Hepatocyte (in vitro differentiated cells): ENCODE data around the gene ANO6. TPM values are rescaled to one million over a fixed set of nuclear protein-coding genes. Genes with fewer than 3 reads are reported as not detected.

Experiments
- DNase-seq: peaks from one replicate; pipeline ENCODE4 v3.0.0-alpha.2; 2016; ENCODE audit warnings: low spot score
- H2AFZ ChIP-seq: fragments of 200-600 bp; sonication (generic); 2 replicates; pipeline ENCODE4 v1.6.0; 2016; ENCODE audit warnings: antibody characterized with exemption, mild to moderate bottlenecking
- H3K27ac ChIP-seq: fragments of 200-600 bp; sonication (generic); 2 replicates; pipeline ENCODE4 v1.5.1; 2016; ENCODE audit warnings: mild to moderate bottlenecking
- H3K27me3 ChIP-seq: fragments of 200-600 bp; sonication (generic); 2 replicates; pipeline ENCODE4 v1.6.1; 2016
- H3K36me3 ChIP-seq: fragments of 200-600 bp; sonication (generic); replicated peaks from 2 replicates; pipeline ENCODE4 v1.5.1; 2016; ENCODE audit warnings: low read depth; ENCODE audit not compliant: insufficient read depth
- H3K4me1 ChIP-seq: fragments of 200-600 bp; sonication (generic); 2 replicates; pipeline ENCODE4 v1.5.1; 2016; ENCODE audit warnings: mild to moderate bottlenecking, moderate library complexity; ENCODE audit not compliant: insufficient read depth
- H3K4me2 ChIP-seq: fragments of 200-600 bp; sonication (generic); 2 replicates; pipeline ENCODE4 v1.6.0; 2016
- H3K4me3 ChIP-seq: fragments of 200-600 bp; sonication (generic); 2 replicates; pipeline ENCODE4 v1.5.1; 2016; ENCODE audit warnings: mild to moderate bottlenecking
- H3K79me2 ChIP-seq: fragments of 200-600 bp; sonication (generic); 2 replicates; pipeline ENCODE4 v1.6.0; 2017; ENCODE audit warnings: mild to moderate bottlenecking
- H3K9me2 ChIP-seq: fragments of 200-600 bp; sonication (generic); replicated peaks from 2 replicates; pipeline ENCODE4 v1.6.0; 2017; ENCODE audit warnings: mild to moderate bottlenecking; ENCODE audit not compliant: insufficient read depth
- H3K9me3 ChIP-seq: fragments of 200-600 bp; sonication (generic); 2 replicates; pipeline ENCODE4 v1.5.1; 2016; ENCODE audit warnings: low read depth, mild to moderate bottlenecking
- H4K20me1 ChIP-seq: fragments of 200-600 bp; sonication (generic); 2 replicates; pipeline ENCODE4 v1.6.0; 2016; ENCODE audit warnings: mild to moderate bottlenecking; ENCODE audit not compliant: insufficient read depth, poor library complexity, severe bottlenecking
- CTCF ChIP-seq: fragments of 200-600 bp; sonication (generic); IDR thresholded peaks from 2 replicates; pipeline ENCODE4 v1.5.1; 2016; ENCODE audit warnings: antibody characterized with exemption, mild to moderate bottlenecking; ENCODE audit not compliant: poor library complexity
- EZH2 ChIP-seq: fragments of 200-600 bp; sonication (generic); IDR thresholded peaks from 2 replicates; pipeline ENCODE4 v1.6.1; 2016; ENCODE audit warnings: antibody characterized with exemption, mild to moderate bottlenecking, borderline replicate concordance
- EZH2phosphoT487 ChIP-seq: fragments of 200-600 bp; sonication (generic); IDR thresholded peaks from one replicate; pipeline ENCODE4 v1.6.1; 2018; ENCODE audit warnings: antibody characterized with exemption, mild to moderate bottlenecking, low read depth, moderate library complexity; ENCODE audit not compliant: unreplicated experiment, severe bottlenecking
- WGBS: methylation state at CpG from one replicate; pipeline ENCODE4 v1.1.6; 2016; ENCODE audit warnings: low lambda C conversion rate; ENCODE audit errors: missing lambda C conversion rate; 5-methylcytosine and 5-hydroxymethylcytosine counted together
- polyA plus RNA-seq: library from polyadenylated mRNA; unstranded; fragments of >200 nt; fragmentation: Nextera tagmentation; extraction: Ambion mirVana; gene quantifications from 2 replicates; pipeline ENCODE4 v1.2.1, GENCODE V29; 2016
- total RNA-seq: library from RNA; depleted of rRNA; stranded (reverse); fragments of >200 nt; gene quantifications from 2 replicates; pipeline ENCODE4 v1.2.3, GENCODE V29; 2014

ANO6 gene
- total and polyA plus RNA-seq, 2 experiments from 2014 or later, result 50.4 to 82.2 TPM

- H3K79me2 ChIP-seq, result no peaks in the 10 kb centered on the region
- 84% methylated on average over 3 of the region's 3 CpGs for WGBS
- DNase-seq, result peak; percentile 46
- no peak overlapping the region for H2AFZ ChIP-seq
- H3K27ac ChIP-seq, result peak overlapping the region; percentile 42
- H3K36me3 ChIP-seq, result no peaks in the 10 kb centered on the region
- TF ChIP-seq EZH2phosphoT487 (no peak), CTCF (no peak), EZH2 (no peak)
- H3K4me1 ChIP-seq, result peaks cover 8% of the 10 kb centered on the region
- no peaks in the 10 kb centered on the region for H3K9me2 ChIP-seq
- no peaks in the 10 kb centered on the region for H3K9me3 ChIP-seq
- no peak overlapping the region for H3K4me3 ChIP-seq
- H3K27me3 ChIP-seq, result no peaks in the 10 kb centered on the region
- no peak overlapping the region for H3K4me2 ChIP-seq
- no peaks in the 10 kb centered on the region for H4K20me1 ChIP-seq
Observed at GRCh38 chr12:45336762-45337596, 121.1 kb downstream of the ANO6 start.

GRCh38 chr12:45337835-45338234 is 121.9 kb downstream of the ANO6 start:
- Histone ChIP-seq H4K20me1 (no peaks in the 10 kb centered on the region), H3K27ac (no peak overlapping the region), H3K79me2 (no peaks in the 10 kb centered on the region), H3K27me3 (no peaks in the 10 kb centered on the region), H2AFZ (no peak overlapping the region), H3K9me2 (no peaks in the 10 kb centered on the region), H3K4me2 (no peak overlapping the region), H3K4me1 (peaks cover 8% of the 10 kb centered on the region), H3K9me3 (no peaks in the 10 kb centered on the region), H3K36me3 (no peaks in the 10 kb centered on the region), H3K4me3 (no peak overlapping the region)
- DNase-seq, result no peak
- TF ChIP-seq EZH2phosphoT487 (no peak), CTCF (no peak), EZH2 (no peak)

GRCh38 chr12:45338272-45338671 is 122.4 kb downstream of the ANO6 start:
- Histone ChIP-seq H3K4me1 (peaks cover 11% of the 10 kb centered on the region), H3K27me3 (no peaks in the 10 kb centered on the region), H3K27ac (no peak overlapping the region), H3K4me2 (no peak overlapping the region), H3K4me3 (no peak overlapping the region), H3K9me2 (no peaks in the 10 kb centered on the region), H2AFZ (no peak overlapping the region), H4K20me1 (no peaks in the 10 kb centered on the region), H3K79me2 (no peaks in the 10 kb centered on the region), H3K36me3 (no peaks in the 10 kb centered on the region), H3K9me3 (no peaks in the 10 kb centered on the region)
- TF ChIP-seq EZH2, result no peak
- TF ChIP-seq EZH2phosphoT487, result no peak
- no peak for TF ChIP-seq CTCF
- no peak for DNase-seq
- WGBS, result 84% methylated on average over 1 of the region's 1 CpG
